ENCODE data around the gene PIGA.

Gene PIGA

GRCh38 chrX:15335135-15336022 lies at the start of gene PIGA:
PIGA (minus strand) TSS chrX:15335523; CDS start chrX:15331930, 3,593 bp downstream.
- peak within 1 kb of the TSS; percentile 74 for H3K4me3 ChIP-seq (ENCODE audit: low read length)
- no peak for TF ChIP-seq ZNF274 (IDR thresholded peaks at IDR 0.05; ENCODE audit: low read depth, low read length)

- TF ChIP-seq ZNF274 (IDR thresholded peaks at IDR 0.05; ENCODE audit: low read depth, low read length), result no peak
- no peak within 1 kb of the TSS for H3K4me3 ChIP-seq (ENCODE audit: low read length)
Observed at GRCh38 chrX:15384304-15384703, 49.0 kb upstream of the PIGA start, which contains the start of gene VEGFD. VEGFD (minus strand) TSS chrX:15384413; CDS start chrX:15383946, 467 bp downstream.

GRCh38 chrX:15382813-15383212 lies 47.5 kb upstream of the PIGA start:
- H3K4me3 ChIP-seq (ENCODE audit: low read length), result no peak overlapping the region
- no peak for TF ChIP-seq ZNF274 (IDR thresholded peaks at IDR 0.05; ENCODE audit: low read depth, low read length)

- H3K4me3 ChIP-seq (ENCODE audit: low read length), result no peak overlapping the region
- no peak for TF ChIP-seq ZNF274 (IDR thresholded peaks at IDR 0.05; ENCODE audit: low read depth, low read length)
Observed at GRCh38 chrX:15376956-15377355, 41.6 kb upstream of the PIGA start.

- TF ChIP-seq ZNF274 (IDR thresholded peaks at IDR 0.05; ENCODE audit: low read depth, low read length), result no peak
- no peak overlapping the region for H3K4me3 ChIP-seq (ENCODE audit: low read length)
Observed at GRCh38 chrX:15373976-15374375, 38.7 kb upstream of the PIGA start.

- no peak for TF ChIP-seq ZNF274 (IDR thresholded peaks at IDR 0.05; ENCODE audit: low read depth, low read length)
- H3K4me3 ChIP-seq (ENCODE audit: low read length), result no peak overlapping the region
Observed at GRCh38 chrX:15366506-15367352, 31.4 kb upstream of the PIGA start.

GRCh38 chrX:15359701-15360100 lies 24.4 kb upstream of the PIGA start:
- TF ChIP-seq ZNF274 (IDR thresholded peaks at IDR 0.05; ENCODE audit: low read depth, low read length), result no peak
- H3K4me3 ChIP-seq (ENCODE audit: low read length), result no peak overlapping the region

GRCh38 chrX:15358533-15358932 lies 23.2 kb upstream of the PIGA start:
- TF ChIP-seq ZNF274 (IDR thresholded peaks at IDR 0.05; ENCODE audit: low read depth, low read length), result no peak
- H3K4me3 ChIP-seq (ENCODE audit: low read length), result no peak overlapping the region

- no peak overlapping the region for H3K4me3 ChIP-seq (ENCODE audit: low read length)
- TF ChIP-seq ZNF274 (IDR thresholded peaks at IDR 0.05; ENCODE audit: low read depth, low read length), result no peak
Observed at GRCh38 chrX:15356444-15356843, 21.1 kb upstream of the PIGA start.

- H3K4me3 ChIP-seq (ENCODE audit: low read length), result no peak overlapping the region
- no peak for TF ChIP-seq ZNF274 (IDR thresholded peaks at IDR 0.05; ENCODE audit: low read depth, low read length)
Observed at GRCh38 chrX:15350329-15350996, 15.1 kb upstream of the PIGA start.

- no peak for TF ChIP-seq ZNF274 (IDR thresholded peaks at IDR 0.05; ENCODE audit: low read depth, low read length)
Observed at GRCh38 chrX:15349046-15349445, 13.7 kb upstream of the PIGA start.

GRCh38 chrX:15345976-15346375 lies 10.7 kb upstream of the PIGA start:
- H3K4me3 ChIP-seq (ENCODE audit: low read length), result no peak overlapping the region
- TF ChIP-seq ZNF274 (IDR thresholded peaks at IDR 0.05; ENCODE audit: low read depth, low read length), result no peak

More at GRCh38 chrX:15349046-15349445, 13.7 kb upstream of the PIGA start:
- H3K4me3 ChIP-seq (ENCODE audit: low read length), result no peak overlapping the region

- no peak for TF ChIP-seq ZNF274 (IDR thresholded peaks at IDR 0.05; ENCODE audit: low read depth, low read length)
Observed at GRCh38 chrX:15344106-15344505, 8.8 kb upstream of the PIGA start.

GRCh38 chrX:15343075-15343476 lies 7.8 kb upstream of the PIGA start:
- no peak overlapping the region for H3K4me3 ChIP-seq (ENCODE audit: low read length)
- TF ChIP-seq ZNF274 (IDR thresholded peaks at IDR 0.05; ENCODE audit: low read depth, low read length), result no peak

More at GRCh38 chrX:15344106-15344505, 8.8 kb upstream of the PIGA start:
- H3K4me3 ChIP-seq (ENCODE audit: low read length), result no peak overlapping the region

Measured in GM08714 (cell line).